GM19351 (cell line): Measurements from ENCODE around the gene B3GNT5.

Experiments used
- ATAC-seq: cut with Tn5 transposase; IDR thresholded peaks from one replicate; pipeline ENCODE4 v1.9.1; 2021; ENCODE audit warnings: mild to moderate bottlenecking, moderate library complexity; ENCODE audit not compliant: unreplicated experiment

B3GNT5 gene

DNA sequence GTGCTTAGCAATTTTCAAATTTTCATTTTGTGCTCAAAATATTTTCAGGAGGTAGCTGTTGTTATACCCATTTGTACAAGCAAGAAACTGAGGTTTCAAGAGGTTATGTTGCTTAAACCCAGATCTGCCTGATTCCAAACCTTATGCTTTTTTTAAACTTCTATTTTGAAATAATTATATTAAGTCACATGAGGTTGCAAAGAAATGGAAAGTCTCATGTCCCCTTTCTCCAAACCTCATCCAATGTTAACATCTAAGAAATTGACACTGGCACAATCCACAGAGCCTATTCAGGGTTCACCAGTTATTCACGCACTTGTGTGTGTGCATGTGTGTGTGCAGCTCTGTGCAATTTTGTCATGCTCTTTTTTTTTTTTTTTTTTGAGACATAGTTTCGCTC is 35.1 kb downstream of the B3GNT5 start:
- no peak for ATAC-seq

DNA sequence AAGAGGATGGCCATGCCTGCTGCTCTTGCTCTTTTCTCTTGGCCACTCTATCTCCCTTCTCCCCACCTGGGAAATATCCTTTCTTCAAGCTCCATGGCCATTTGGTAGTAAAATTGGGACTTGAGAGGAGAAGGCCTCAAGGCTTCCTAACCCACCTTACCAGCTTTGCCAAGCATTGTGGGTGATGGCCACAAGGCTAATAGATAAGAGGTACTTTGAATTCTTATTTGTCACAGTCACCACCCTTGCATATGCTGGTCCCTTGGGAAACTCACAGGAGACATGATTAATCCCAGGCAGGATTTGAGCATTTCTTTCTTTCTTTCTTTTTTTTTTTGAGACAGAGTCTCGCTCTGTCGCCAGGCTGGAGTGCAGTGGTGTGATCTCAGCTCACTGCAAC is 37.2 kb downstream of the B3GNT5 start:
- no peak for ATAC-seq

DNA sequence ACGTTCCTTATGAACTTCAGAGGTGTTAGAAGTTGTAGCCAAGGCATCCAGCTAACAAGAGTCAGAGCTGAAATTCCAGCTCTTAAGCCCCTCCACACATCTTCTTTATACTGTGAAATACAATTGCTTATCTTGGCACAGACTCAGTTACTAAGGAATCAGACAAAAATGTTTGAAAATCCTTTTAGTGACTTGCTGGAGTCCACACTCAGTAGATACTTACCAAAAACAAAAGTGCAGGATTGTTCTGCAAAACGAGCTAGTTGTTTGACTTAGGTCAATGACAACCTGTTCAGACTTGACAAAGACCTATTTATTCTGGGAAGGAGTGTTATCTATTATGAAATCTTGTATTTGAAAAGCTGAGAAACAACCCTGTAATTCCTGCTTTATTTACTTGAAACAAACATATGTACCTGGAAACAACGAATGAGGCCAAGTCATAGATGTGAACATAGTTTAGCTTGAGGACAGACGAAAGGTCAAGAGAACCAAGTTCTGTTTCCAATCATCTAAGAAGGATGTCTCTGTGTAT is 38.5 kb downstream of the B3GNT5 start:
- no peak for ATAC-seq

DNA sequence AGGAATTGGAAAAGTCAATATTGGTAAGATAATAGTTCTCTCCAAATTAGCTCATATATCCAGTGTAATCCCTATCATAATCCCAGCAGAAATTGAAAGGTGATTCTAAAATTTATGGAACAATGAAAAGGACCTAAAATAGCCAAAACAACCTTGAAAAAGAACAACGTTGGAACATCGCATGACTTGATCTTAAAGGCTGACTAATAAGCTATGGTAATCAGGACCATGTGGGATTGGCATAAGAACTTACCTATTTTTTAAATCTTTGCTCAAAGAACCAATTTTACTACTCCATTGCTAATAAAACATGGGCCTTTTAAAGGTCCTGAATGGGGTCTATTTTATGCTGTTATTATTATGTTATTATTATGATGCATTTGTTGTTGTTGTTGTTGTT is 40.9 kb downstream of the B3GNT5 start:
- no peak for ATAC-seq

DNA sequence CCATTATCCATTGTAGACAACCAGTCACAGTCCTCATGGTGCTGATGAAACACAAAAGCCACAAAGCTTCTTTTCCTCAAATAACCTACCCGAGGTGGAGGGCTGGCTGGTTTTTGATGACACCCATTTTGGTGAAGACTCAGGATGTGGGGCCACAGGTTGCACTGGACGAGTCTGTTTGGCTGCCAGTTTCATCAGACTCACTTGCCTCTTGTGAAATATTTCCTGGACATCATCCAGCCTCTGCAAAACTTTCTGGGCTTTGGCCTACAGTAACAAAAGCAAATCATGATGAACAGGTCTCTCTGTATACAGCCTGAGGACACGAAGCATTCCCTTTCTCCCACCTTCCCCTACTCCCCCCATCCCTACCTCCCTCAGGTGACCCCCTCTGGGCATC is 42.2 kb downstream of the B3GNT5 start:
- ATAC-seq: no peak

DNA sequence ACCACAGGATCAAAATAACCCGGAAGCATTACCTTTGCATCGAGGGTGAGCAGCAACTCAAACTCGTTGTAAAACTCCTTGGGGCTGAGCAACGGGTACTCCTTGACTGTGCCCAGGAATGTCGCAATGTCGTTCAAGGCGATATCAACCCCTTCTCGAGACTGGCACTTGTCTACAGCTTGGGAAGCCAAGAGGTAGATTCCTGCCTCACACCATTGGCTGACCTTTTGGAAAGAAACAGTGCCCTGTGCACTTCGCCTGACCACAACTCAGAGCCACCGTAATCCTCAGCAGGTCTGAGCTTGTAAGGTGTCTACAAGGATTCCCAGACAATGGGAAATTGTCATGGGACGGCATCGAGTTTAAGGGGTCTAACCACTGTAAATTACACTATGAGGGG is 43.9 kb downstream of the B3GNT5 start:
- no peak for ATAC-seq

DNA sequence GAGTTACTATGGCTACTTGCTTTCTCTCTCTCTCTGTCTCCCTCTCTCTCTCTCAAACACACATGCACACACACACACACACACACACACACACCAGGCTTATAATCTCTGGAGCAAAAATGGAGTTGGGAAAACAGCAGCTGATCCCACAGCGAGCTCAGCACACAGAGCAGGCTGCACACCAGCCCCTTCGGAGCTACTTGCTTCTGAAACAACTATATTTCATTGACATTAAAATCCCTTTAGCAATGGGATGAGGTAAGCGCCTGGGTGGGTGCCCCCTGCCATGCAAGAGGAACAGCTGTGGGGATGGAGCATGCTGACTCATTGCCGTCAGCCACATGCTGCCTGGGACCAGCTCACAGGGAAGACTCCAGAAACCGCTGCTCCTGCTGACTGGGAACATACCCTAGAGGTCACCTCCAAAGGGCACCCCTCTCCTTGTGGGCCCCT is 45.7 kb downstream of the B3GNT5 start:
- ATAC-seq: no peak

DNA sequence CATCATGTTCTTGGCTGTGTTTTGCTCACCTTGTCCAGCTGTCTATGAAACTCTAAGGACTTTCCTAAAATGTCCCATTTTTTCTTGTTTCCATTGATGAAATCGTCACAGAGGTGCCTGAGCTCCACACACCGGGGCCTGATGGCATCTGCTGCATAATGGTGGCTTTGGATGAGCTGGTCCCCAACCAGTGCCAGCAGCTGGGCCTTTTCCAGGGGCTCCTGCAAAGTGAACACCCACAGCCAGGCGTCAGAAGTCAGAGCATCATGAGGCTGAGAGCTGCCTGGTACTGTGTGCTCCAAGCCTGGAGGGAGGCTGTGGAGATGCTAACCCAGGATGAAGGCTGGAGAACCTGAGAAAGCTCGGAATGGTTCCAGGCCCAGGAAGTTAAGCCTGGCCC is 46.9 kb downstream of the B3GNT5 start:
- no peak for ATAC-seq

DNA sequence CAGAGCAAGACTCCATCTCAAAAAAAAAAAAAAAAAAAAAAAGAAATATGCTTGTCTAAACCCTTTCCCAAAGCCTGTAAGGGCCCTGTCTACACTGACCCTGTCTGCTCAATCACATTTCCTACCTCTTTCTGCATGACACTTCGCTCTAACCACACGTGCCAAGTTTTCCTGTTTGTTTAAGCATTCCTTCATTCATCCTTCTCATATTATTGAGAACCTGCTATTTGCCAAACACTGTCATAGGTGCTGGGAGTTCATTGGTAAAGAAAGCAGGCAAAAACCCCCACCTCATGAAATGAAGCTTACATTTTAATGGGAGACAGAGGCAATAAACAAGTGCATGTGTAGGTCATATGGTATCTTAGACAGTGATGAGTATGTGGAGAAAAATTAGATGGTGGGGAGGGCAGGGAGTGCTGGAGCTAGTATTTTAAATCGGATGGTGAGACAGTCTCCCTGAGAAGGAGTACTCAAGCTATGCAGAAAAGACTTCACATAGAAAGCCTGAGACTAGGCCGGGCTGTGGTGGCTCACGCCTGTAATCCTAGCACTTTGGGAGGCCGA is 48.0 kb downstream of the B3GNT5 start:
- ATAC-seq: no peak

DNA sequence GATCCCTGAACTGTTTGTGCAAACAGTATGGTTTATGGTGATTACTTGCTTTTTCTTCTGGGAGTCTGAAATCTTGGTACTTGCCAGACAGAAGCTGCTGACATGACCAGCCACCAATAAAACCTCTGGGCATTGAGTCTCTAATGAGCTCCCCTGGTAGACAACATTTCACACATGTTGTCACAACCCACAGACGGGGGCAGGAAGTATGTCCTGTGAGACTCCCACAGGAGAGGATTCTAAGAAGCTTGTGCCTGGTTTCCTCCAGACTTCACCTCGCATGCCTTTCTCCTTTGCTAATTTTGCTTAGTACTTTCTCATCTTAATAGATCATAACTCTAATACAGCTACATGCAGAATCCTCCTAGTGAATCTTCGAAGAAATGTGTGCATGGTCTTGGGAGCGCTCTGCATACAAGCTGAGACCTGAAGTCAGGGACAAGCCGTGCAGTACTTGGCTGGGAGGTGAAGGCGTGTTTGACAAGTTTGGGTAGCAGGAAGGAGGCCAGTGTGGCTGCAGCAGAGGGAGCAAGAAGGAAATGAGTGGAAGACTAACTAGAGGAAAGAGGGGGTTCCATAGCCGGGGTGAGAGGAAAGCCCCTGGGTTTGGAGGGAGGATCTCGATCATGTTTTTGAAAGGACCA is 49.0 kb downstream of the B3GNT5 start:
- no peak for ATAC-seq

DNA sequence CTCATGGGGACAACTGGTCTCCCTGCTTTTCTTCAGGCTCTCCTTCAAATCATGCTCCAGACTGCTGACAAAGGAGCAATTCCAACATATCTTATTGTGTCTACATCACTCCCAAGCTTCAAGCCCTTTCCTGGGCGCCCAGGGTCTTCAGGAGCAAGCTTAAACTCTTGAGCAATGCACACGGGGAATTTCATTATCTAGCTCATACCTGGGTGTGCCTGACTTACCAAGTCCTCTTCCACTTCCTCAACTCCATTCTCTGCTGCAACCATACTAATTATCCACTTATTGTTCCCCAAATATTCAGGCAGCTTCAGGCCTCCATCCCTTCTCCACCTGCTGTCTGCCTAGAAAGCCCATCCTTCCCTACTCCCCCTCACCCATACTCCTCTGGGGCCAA is 50.6 kb downstream of the B3GNT5 start:
- no peak for ATAC-seq

DNA sequence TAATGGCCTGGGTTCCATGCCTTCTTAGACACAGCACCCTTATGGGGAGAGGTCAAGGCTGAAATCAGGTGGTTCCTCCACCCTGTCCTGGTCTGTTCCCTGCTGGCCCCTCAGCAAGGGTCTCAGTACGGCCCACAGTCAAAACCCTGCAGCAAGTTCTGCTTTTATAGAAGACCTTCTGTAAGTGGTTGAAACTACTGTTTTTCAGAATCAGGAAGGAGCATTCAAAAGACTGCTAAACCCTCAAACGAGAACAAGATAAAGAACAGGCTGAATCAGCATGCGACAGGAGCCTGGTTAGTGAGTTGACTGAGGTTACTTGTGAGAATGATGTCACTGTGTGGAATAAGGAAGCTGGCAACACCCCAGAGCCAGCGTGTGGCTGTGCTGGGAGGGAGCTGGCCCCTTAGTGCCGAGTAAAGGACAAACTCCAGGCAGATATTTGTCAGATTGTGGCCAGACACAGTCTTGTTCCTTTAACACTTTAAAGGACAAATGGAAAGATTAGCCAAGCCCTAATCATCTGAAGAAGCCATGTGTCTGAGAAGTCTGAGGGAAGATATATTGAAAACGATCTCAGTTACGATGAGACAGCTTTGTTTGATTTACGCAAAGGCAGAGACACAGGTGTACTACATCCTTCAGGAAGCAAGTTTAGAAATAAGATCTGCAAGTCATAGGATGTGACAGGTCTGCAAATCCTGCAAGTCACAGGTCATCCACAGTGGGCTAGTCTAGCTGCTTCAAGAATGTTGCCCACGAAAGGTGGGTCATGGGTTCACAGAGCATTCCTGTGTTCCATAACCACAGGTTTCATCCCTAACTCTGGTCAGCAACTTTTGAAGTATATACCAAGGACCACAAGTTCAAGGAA is 54.0 kb downstream of the B3GNT5 start:
- ATAC-seq: peak; percentile 95

DNA sequence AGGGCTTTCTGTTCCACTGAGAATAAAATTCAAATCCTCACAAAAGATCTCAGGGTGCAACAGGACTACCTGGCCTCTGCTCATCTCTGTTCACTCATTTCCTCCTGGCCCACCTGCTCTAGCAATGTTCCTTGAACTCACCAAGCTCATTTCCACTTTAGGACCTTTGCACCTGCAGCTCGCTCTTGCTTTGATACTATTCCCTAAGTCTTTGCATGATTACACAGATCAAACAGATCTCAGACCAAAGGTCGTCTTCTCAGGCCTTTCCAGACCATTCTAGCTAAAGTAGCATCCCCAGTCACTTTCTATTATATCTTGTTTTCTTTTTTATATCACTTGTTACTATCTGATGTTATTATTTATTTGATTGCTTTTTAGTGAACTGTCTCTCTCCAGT is 54.7 kb downstream of the B3GNT5 start:
- no peak for ATAC-seq

DNA sequence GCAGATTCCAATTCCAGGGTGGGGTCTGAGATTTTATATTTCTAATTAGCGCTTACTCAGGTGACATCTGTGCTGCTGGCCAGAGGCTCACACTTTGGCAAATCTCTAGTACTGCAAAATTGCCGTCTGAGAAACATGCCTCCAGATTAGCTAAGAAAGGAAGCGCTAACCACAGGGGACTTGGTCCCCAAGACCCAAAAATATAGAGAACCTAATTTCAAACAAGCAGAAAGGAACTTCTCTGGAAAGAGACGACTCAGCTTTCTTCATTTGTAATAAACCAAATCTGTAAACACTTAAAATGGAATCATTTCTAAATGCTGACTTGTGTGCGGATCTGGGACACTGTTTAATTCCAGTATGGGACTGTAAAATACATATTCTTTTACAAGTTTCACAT is 55.7 kb downstream of the B3GNT5 start:
- ATAC-seq: no peak

DNA sequence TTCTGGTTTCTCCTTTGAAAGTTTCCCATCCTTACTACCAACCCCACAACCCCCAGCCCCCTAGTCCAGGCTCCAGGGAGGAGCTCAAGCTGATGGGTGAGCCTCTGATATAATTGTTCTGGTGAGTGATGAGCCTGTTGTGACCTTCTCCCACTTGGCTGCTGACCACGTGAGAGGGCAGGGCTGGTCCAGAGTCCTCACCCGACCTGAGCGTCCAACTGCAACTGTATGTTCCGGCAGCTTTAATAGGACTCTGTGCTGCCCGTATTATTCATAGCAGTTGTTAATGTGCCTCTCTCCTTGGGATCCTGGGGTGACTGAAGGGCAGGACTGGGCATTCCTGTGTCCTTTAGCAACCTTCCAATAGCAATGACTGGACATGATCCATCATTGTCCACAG is 56.2 kb downstream of the B3GNT5 start:
- ATAC-seq: no peak

DNA sequence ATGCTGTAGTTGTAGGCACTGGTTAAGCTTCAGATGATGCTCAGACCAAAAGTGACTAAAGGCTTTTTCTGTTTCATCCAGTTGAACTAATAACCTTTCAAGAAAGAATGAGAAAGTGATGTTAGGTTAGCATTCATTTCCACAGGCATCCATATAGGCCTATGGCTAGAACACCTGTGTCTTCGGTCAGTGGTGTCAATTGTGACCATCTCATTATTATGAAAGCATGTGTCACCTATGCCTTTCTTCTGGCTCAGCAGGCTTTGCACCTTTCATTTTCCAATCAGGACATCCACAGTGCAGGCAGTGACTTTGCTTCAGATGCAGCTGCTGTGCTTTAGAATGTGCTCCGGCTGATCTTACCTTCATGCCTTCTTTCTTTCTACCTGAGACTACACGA is 57.9 kb downstream of the B3GNT5 start:
- ATAC-seq: no peak

DNA sequence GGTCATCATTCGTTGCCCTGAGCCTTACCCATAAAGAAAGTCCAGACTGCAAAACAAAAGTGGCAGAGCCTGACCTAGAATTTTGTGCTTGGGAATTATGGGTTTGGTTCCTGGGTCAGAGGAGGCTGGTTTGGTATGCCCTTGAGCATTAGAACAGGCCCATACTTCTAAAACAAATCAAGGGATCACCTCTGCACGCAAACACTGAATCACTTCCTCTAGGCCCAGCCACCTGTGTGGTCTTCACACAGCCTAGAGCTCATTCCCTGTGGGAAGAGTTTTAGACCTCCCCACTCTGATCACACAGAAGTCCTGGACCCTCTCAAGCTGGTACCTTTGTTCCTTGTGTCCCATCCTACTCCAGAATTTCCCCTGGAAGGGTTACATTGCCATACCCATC is 59.4 kb downstream of the B3GNT5 start:
- no peak for ATAC-seq

DNA sequence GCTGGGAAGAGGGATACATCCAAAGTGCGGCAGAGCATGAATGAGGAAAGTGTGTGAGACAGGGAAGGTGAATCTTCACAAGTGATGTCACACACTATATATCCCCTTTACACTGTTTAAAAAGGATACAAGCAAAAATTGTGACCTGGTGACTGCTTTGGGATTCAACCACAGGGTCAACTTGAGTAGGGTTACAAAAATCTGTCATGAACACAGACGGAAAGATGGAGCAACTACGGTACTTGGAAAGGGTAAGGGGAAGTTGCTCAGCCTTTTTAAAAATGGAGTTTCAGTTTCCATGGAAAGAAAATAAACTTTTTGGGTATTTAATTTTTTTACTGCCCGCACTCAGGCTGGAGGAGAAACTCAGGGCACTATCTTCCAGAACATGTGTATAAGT is 60.3 kb downstream of the B3GNT5 start:
- no peak for ATAC-seq

DNA sequence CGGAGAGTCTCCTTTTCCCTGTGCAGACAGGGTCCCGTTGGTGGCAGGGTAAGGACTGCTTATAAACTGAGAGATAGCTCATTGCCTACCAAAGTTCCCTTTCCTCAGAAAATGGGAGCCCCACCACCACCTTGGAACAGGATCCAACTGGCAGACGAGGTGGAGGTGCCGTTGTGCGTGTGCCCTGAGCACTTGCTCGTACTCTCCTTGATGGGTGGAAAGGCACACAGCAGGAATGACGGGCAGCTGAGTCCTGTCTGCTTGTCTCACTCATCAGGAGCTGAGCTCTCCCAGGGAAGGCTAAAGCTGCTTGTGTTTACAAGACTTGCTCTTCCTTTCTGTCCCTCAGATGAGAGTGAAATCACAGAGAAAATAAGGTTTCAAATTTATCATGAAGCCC is 60.7 kb downstream of the B3GNT5 start:
- ATAC-seq: no peak

DNA sequence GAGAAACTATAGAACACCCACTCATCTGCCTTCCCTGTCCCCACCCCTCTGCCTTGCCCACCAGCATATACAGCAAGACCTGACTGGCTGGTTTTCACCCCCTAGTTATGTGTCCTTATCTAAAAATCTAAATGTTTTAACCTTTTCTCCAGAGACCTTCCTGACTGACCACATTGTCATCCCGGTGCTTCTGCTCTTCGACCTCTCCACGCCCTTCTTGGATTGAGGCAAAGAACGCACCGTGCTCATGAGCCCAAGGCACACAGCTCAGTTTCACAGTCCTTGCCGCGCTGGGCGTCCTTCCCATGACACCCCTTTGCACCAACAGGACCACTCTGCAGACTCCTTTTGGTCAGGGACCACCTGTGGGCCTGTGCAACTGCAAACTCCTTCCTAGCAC is 62.7 kb downstream of the B3GNT5 start:
- no peak for ATAC-seq

DNA sequence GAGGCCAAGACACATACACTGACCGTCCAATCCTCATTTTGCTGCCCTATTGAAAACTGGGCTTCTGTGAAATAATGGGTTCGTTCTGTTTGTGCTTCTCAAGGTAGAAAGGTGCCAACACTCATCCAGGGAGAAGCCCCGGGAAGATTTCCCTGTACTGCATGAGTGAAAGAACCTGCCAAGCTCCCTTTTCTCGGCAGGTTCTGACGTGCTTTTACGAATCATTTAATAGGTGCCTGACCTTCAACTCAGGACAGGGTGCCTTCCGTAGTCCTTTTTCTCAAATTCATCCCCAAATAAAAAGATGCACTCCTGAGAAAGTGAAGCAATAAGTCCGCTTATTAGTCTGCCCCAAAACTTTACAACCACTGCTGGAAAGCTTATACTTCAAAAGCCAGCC is 64.2 kb downstream of the B3GNT5 start:
- ATAC-seq: no peak
